Limb (tissue), 2 donors: ENCODE measurements around the gene PKDREJ.
"Not testable (repeated sequence)": the region's sequence is repeated elsewhere in the genome, so short reads cannot be mapped to it uniquely, and the experiment has no call there.

Experiments used
- DNase-seq, 2 donors: peaks; one replicate each; pipeline ENCODE4 v3.0.0-alpha.2; 2016; ENCODE audit errors: extremely low spot score in 2 of 2

The PKDREJ gene

GRCh38 chr22:46269564-46269963 lies 6.4 kb upstream of the PKDREJ start:
- DNase-seq: no peak

GRCh38 chr22:46267431-46268279 lies 4.5 kb upstream of the PKDREJ start, which contains the start of gene TTC38:
TTC38 (plus strand) TSS chr22:46268008; CDS start chr22:46268040, 32 bp downstream.
- peak; percentile 49 to 91 for DNase-seq

- DNase-seq: not testable (repeated sequence)
Measured at GRCh38 chr22:46265627-46266026, 2.5 kb upstream of the PKDREJ start.

- DNase-seq: not testable (repeated sequence)
Measured at GRCh38 chr22:46264520-46264919, 1.4 kb upstream of the PKDREJ start.

- peak in 1 of 2 donors; percentile 49 for DNase-seq
Measured at GRCh38 chr22:46262449-46263215, 511 bp downstream of the PKDREJ start.

GRCh38 chr22:46260038-46260437 lies 3.1 kb downstream of the PKDREJ start:
- no peak for DNase-seq

GRCh38 chr22:46259374-46259773 lies 3.8 kb downstream of the PKDREJ start:
- no peak for DNase-seq

- no peak for DNase-seq
Measured at GRCh38 chr22:46256358-46256958, 6.7 kb downstream of the PKDREJ start.

- DNase-seq: no peak
Measured at GRCh38 chr22:46251816-46252380, 11.2 kb downstream of the PKDREJ start.

GRCh38 chr22:46251266-46251665 lies 11.9 kb downstream of the PKDREJ start:
- DNase-seq: no peak

GRCh38 chr22:46250783-46251125 lies 12.4 kb downstream of the PKDREJ start:
- DNase-seq: no peak

- peak; percentile 80 to 91 for DNase-seq
Measured at GRCh38 chr22:46250035-46250782, 12.9 kb downstream of the PKDREJ start, which contains the start of gene CDPF1. CDPF1 (minus strand) TSS chr22:46250293; CDS start chr22:46248284, 2,009 bp downstream.

GRCh38 chr22:46247443-46247975 lies 15.6 kb downstream of the PKDREJ start:
- no peak for DNase-seq

- DNase-seq: no peak
Measured at GRCh38 chr22:46246178-46246577, 17.0 kb downstream of the PKDREJ start.

- no peak for DNase-seq
Measured at GRCh38 chr22:46245511-46245910, 17.6 kb downstream of the PKDREJ start.

GRCh38 chr22:46244771-46245170 lies 18.4 kb downstream of the PKDREJ start:
- no peak for DNase-seq

- DNase-seq: no peak
Measured at GRCh38 chr22:46242076-46242475, 21.1 kb downstream of the PKDREJ start.

GRCh38 chr22:46241396-46242007 lies 21.6 kb downstream of the PKDREJ start:
- no peak for DNase-seq

- DNase-seq: no peak
Measured at GRCh38 chr22:46240907-46241306, 22.2 kb downstream of the PKDREJ start.

GRCh38 chr22:46240506-46240905 lies 22.6 kb downstream of the PKDREJ start:
- DNase-seq: no peak
